Measurements from ENCODE around the gene SRGAP2. TPM values are rescaled to one million over a fixed set of nuclear protein-coding genes. Genes with fewer than 3 reads are reported as not detected.
"Not testable (repeated sequence)": the region's sequence is repeated elsewhere in the genome, so short reads cannot be mapped to it uniquely, and the experiment has no call there.

The SRGAP2 gene
- total RNA-seq, 1 experiment from 2014 or later, result 138 TPM

DNA sequence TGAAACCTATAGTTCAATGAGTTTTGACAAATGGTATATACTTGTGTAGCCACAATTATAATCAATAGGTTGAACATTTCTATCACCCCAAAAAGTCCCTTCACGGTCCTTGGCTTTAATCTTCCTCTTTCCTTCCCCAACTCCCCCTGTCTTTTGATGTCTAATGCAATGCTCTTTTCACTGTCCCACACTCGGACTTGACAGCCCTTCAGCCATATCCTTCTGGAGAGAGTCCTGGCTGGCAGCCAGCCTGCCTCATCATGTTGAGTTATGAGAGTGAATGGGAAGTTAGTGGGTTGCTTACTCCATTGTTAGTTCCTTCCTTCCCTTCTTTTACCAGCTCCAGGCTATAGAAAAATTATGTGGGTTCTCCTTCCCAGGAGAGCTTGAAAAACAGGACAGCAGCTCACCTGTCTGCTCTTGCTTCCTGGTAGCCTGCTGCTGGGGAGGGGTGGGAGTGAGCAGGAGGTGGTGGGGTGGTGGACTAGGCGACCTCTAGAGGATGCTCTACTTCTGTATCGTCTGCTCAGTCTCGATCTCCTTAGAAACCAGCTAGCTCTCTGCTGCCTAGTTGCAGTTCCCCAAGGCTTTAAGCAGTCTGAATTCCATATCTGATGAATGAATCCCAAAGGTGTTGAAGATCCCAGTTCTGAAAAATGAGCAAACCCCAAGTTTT is 29.8 kb downstream of the SRGAP2 start:
- H3K36me3 ChIP-seq (ENCODE audit: insufficient read depth, low read length); H4K20me1 ChIP-seq (ENCODE audit: insufficient read depth, low read depth, low read length); H3K27me3 ChIP-seq (ENCODE audit: low read length); H3K9me3 ChIP-seq (ENCODE audit: low read length); H2AFZ ChIP-seq (ENCODE audit: low read length); H3K9me2 ChIP-seq (replicated peaks; ENCODE audit: insufficient read depth, low read length); H3K4me2 ChIP-seq (ENCODE audit: low read depth, low read length, poor library complexity, severe bottlenecking); H3K27ac ChIP-seq (ENCODE audit: low read length); H3K4me3 ChIP-seq (ENCODE audit: low read length); DNase-seq; H3K4me1 ChIP-seq (ENCODE audit: low read length); H3K9ac ChIP-seq (ENCODE audit: low read length); H3K79me2 ChIP-seq (ENCODE audit: low read length): not testable (repeated sequence)

DNA sequence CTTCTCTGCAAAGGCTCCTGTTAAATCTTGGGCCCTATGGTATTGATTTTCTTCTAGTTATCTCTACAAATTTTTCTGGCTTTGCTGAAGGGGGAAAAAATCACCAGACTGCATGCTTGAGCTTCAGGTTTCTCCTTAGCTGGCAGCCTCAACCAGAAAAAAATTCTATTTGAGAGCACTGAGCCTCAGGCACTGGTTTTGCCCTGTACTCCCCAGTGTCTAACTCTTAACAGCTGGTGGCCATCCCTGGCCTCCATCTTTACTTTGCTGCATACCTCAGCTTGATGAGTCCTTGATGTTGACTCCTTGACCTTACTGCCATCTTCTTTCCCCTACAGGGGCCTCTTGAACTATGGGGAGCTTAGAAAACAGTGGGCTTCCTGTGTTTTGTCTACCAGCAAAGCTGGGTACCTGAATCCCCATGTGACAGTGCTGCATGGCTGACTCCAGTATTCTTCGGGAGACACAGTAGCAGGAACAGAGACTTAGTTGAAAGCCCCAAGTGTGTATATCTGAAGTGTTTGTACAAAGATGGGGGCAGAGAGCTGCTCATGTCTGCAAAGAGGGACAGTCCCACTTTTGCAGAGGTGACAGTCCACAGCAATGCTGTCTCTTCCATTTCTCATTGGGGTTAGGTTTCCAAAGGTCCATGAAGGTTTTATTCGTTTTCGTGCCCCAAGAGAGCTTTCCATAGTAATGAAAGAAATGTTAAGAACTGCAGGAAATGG is 31.0 kb downstream of the SRGAP2 start:
- H3K79me2 ChIP-seq (ENCODE audit: low read length); H3K36me3 ChIP-seq (ENCODE audit: insufficient read depth, low read length); H2AFZ ChIP-seq (ENCODE audit: low read length); H3K27me3 ChIP-seq (ENCODE audit: low read length); DNase-seq; H3K4me1 ChIP-seq (ENCODE audit: low read length); H3K4me2 ChIP-seq (ENCODE audit: low read depth, low read length, poor library complexity, severe bottlenecking); H3K9ac ChIP-seq (ENCODE audit: low read length); H3K27ac ChIP-seq (ENCODE audit: low read length); H4K20me1 ChIP-seq (ENCODE audit: insufficient read depth, low read depth, low read length); H3K9me2 ChIP-seq (replicated peaks; ENCODE audit: insufficient read depth, low read length); H3K4me3 ChIP-seq (ENCODE audit: low read length); H3K9me3 ChIP-seq (ENCODE audit: low read length): not testable (repeated sequence)

DNA sequence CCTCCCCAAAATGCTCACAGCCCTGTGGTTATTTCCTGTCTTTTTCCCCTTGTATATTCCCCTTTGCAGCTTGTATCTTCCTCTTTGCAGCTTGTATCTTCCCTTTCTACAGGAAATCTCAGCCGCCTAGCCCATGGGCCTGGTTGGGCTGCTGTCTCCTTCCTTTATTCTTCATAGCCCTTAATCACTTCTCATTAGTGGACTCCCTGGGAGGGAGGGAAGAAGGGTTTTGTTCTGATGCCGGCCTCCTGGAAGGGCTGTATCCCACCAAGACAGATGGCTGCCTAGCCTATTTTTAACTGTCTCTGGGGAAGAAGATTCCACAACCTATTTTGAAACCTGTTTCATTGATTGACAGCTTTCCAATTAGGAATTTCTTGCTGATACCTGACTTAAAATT is 31.8 kb downstream of the SRGAP2 start:
- H4K20me1 ChIP-seq (ENCODE audit: insufficient read depth, low read depth, low read length); H3K79me2 ChIP-seq (ENCODE audit: low read length); H3K9ac ChIP-seq (ENCODE audit: low read length); DNase-seq; H3K36me3 ChIP-seq (ENCODE audit: insufficient read depth, low read length); H3K9me2 ChIP-seq (replicated peaks; ENCODE audit: insufficient read depth, low read length); H3K27me3 ChIP-seq (ENCODE audit: low read length); H3K9me3 ChIP-seq (ENCODE audit: low read length); H3K4me3 ChIP-seq (ENCODE audit: low read length); H2AFZ ChIP-seq (ENCODE audit: low read length); H3K4me1 ChIP-seq (ENCODE audit: low read length); H3K4me2 ChIP-seq (ENCODE audit: low read depth, low read length, poor library complexity, severe bottlenecking); H3K27ac ChIP-seq (ENCODE audit: low read length): not testable (repeated sequence)

DNA sequence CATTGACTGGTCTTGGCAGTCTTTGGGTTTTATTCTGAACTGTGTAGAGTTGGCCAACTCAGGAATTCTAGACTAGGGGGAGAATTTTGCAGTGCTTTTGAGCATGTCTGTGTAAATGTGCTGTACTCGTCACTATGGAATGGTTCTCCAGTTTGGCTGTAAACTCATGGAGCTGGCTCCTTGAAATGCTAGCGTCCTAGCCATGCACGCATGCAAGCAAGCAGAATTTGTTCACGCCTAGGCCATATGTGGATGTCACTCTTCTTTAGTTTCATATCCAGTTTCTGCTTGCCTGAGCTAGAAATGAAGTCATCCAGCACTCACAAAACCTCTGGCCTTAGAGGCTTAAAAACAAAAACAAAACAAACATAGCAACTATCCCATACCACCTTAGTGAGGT is 36.9 kb downstream of the SRGAP2 start:
- H3K9me3 ChIP-seq (ENCODE audit: low read length); H3K27me3 ChIP-seq (ENCODE audit: low read length): not testable (repeated sequence)

DNA sequence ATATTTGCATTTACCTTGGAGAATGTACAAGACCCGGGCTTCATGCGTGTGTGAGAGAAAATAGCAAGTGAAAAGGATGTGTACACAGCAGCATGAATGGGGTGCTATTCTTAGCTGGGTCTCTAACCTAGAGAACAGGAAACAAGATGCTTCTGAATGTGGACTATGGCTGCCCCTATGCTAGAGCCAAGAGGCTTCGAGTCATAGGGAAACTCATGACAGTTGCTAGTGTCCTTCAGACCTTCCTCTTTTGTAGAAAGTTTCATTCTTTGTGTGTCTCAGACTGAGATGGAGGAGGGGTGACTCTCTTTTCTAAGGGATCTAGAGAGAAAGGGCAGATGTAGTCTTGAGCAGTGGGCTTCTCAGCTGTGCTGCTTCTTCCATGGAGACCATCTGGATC is 40.0 kb downstream of the SRGAP2 start:
- H3K4me3 ChIP-seq (ENCODE audit: low read length); H3K9ac ChIP-seq (ENCODE audit: low read length); H2AFZ ChIP-seq (ENCODE audit: low read length); H3K27me3 ChIP-seq (ENCODE audit: low read length); H3K4me2 ChIP-seq (ENCODE audit: low read depth, low read length, poor library complexity, severe bottlenecking); H4K20me1 ChIP-seq (ENCODE audit: insufficient read depth, low read depth, low read length); H3K9me3 ChIP-seq (ENCODE audit: low read length); H3K36me3 ChIP-seq (ENCODE audit: insufficient read depth, low read length); H3K79me2 ChIP-seq (ENCODE audit: low read length); H3K27ac ChIP-seq (ENCODE audit: low read length); H3K9me2 ChIP-seq (replicated peaks; ENCODE audit: insufficient read depth, low read length): not testable (repeated sequence)
- peak; percentile 55 for DNase-seq
- peaks cover 19% of the 10 kb centered on the region for H3K4me1 ChIP-seq (ENCODE audit: low read length)

More for the DNA sequence above, 36.9 kb downstream of the SRGAP2 start:
- peaks cover 16% of the 10 kb centered on the region for H3K4me1 ChIP-seq (ENCODE audit: low read length)
- not testable (repeated sequence) for H3K9ac ChIP-seq (ENCODE audit: low read length); H3K4me3 ChIP-seq (ENCODE audit: low read length); H3K9me2 ChIP-seq (replicated peaks; ENCODE audit: insufficient read depth, low read length); H3K27ac ChIP-seq (ENCODE audit: low read length); H3K79me2 ChIP-seq (ENCODE audit: low read length); H2AFZ ChIP-seq (ENCODE audit: low read length); H4K20me1 ChIP-seq (ENCODE audit: insufficient read depth, low read depth, low read length); H3K36me3 ChIP-seq (ENCODE audit: insufficient read depth, low read length); H3K4me2 ChIP-seq (ENCODE audit: low read depth, low read length, poor library complexity, severe bottlenecking)
- DNase-seq, result peak; percentile 41

DNA sequence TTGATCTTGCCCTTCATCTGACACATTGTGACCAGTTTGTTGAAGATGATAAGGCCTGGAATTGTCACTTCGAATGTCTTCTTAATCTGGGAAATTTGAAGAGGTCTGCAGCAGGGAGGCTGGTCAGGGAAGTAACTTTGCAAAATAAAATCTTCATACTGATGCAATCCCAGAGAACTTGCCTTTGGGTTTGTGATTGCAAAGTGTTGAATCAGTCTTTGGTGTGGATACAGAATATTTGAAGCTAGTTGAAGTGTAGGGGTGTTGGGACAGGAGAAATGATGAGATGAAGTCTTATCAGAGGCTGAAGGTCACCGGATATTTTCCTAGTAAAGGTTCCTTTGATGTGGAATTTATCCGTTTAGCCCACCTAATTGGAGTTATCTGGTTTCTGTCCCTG is 42.1 kb downstream of the SRGAP2 start:
- not testable (repeated sequence) for H3K4me2 ChIP-seq (ENCODE audit: low read depth, low read length, poor library complexity, severe bottlenecking); H2AFZ ChIP-seq (ENCODE audit: low read length); H3K9me3 ChIP-seq (ENCODE audit: low read length); H3K4me3 ChIP-seq (ENCODE audit: low read length); H3K9me2 ChIP-seq (replicated peaks; ENCODE audit: insufficient read depth, low read length); H3K27ac ChIP-seq (ENCODE audit: low read length); DNase-seq; H3K36me3 ChIP-seq (ENCODE audit: insufficient read depth, low read length); H3K9ac ChIP-seq (ENCODE audit: low read length); H3K79me2 ChIP-seq (ENCODE audit: low read length); H4K20me1 ChIP-seq (ENCODE audit: insufficient read depth, low read depth, low read length); H3K27me3 ChIP-seq (ENCODE audit: low read length)
- H3K4me1 ChIP-seq (ENCODE audit: low read length), result peaks cover 18% of the 10 kb centered on the region

DNA sequence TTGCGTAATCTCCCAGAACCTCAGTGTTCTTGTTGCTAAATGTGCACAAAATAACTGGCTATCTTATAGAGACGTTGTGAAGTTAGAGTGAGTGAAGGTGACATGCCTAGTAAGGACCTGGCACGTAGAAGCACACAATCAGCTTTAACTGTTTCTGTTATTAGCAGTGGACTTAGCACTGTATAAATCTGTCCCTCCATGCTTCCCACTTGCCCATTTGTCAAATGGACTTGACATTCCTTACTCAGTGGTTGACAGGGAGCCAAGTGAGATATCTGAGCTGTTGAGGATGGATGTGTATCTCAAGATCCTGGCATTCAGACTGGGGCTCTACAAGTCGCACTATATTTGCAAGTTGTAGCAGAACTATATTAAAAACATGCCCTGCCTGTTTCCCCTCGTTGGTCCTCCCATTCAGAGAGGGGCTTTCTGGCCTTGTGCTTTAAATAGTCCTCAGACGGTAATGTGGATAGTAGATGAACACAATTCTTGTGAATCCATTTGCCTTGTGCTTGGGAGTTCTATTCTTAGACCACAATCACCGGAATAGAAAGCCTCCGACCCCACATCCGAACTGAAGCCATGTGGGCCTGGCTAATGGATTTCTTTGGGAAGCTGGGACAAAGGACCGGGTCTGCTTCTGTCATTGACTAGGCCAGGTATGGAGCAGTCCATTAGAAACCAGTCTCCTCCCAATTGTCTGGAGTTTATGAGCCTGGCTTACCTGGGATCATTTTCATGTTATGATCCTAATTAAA is 43.0 kb downstream of the SRGAP2 start:
- not testable (repeated sequence) for H3K4me2 ChIP-seq (ENCODE audit: low read depth, low read length, poor library complexity, severe bottlenecking); H3K27me3 ChIP-seq (ENCODE audit: low read length); H3K36me3 ChIP-seq (ENCODE audit: insufficient read depth, low read length); H3K27ac ChIP-seq (ENCODE audit: low read length); H3K9me3 ChIP-seq (ENCODE audit: low read length); DNase-seq; H2AFZ ChIP-seq (ENCODE audit: low read length); H3K79me2 ChIP-seq (ENCODE audit: low read length); H4K20me1 ChIP-seq (ENCODE audit: insufficient read depth, low read depth, low read length); H3K9ac ChIP-seq (ENCODE audit: low read length); H3K4me3 ChIP-seq (ENCODE audit: low read length); H3K9me2 ChIP-seq (replicated peaks; ENCODE audit: insufficient read depth, low read length)
- H3K4me1 ChIP-seq (ENCODE audit: low read length), result peaks cover 13% of the 10 kb centered on the region

DNA sequence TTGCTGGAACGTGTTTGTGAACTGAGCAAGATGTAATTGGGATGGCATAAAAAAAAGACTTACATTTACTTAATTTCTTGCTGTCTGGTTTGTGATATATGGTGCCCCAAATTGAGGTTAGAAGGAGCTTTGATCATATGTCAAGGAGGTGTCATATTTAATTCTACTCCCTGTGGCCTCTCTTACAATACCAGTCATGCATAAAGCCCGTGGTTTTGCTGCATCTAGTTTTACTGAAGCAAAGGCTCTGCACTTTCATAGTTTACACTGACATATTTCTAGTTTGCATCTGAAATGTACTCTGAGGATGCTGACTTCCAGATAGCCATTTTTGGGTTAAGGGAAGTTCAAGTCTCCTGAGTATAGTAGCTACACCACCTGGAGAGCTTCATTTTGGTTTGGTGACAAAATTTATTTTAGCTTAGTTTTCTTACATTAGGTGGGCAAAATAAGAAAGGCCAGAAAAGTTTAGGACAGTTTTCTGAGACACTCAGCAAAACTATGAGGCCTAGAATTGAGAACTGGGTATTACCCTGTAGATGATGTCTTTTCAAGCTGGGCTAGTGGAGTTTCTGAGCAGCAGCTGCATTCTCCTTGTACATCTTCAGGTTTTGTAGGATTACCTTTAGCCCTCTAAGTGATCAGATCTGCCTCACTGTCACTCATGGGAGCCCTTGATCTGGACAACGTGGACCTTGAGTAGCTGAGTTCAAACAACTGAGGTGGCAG is 47.8 kb downstream of the SRGAP2 start:
- peak overlapping the region; percentile 92 for H3K27ac ChIP-seq (ENCODE audit: low read length)
- peak; percentile 66 for DNase-seq

More for the DNA sequence above, 47.8 kb downstream of the SRGAP2 start:
- not testable (repeated sequence) for H3K4me2 ChIP-seq (ENCODE audit: low read depth, low read length, poor library complexity, severe bottlenecking); H3K9me3 ChIP-seq (ENCODE audit: low read length); H3K4me3 ChIP-seq (ENCODE audit: low read length); H4K20me1 ChIP-seq (ENCODE audit: insufficient read depth, low read depth, low read length); H3K79me2 ChIP-seq (ENCODE audit: low read length); H3K36me3 ChIP-seq (ENCODE audit: insufficient read depth, low read length); H2AFZ ChIP-seq (ENCODE audit: low read length); H3K9me2 ChIP-seq (replicated peaks; ENCODE audit: insufficient read depth, low read length); H3K27me3 ChIP-seq (ENCODE audit: low read length)
- H3K9ac ChIP-seq (ENCODE audit: low read length), result 0 out of 2 replicates have a peak overlapping the region, but pooled peaks have one; percentile 47
- peaks cover 29% of the 10 kb centered on the region for H3K4me1 ChIP-seq (ENCODE audit: low read length)
